ENCODE measurements around the gene TARBP2.

GRCh38 chr12:53500142-53500775 is 824 bp upstream of the TARBP2 start:
- TF ChIP-seq, protein P1, sequence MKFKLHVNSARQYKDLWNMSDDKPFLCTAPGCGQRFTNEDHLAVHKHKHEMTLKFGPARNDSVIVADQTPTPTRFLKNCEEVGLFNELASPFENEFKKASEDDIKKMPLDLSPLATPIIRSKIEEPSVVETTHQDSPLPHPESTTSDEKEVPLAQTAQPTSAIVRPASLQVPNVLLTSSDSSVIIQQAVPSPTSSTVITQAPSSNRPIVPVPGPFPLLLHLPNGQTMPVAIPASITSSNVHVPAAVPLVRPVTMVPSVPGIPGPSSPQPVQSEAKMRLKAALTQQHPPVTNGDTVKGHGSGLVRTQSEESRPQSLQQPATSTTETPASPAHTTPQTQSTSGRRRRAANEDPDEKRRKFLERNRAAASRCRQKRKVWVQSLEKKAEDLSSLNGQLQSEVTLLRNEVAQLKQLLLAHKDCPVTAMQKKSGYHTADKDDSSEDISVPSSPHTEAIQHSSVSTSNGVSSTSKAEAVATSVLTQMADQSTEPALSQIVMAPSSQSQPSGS (tag by site-specific recombination; IDR thresholded peaks at IDR 0.05; ENCODE audit: low read depth) = no peak
- no peak for TF ChIP-seq ZNF274 (IDR thresholded peaks at IDR 0.05; ENCODE audit: low read length)
- TF ChIP-seq ZNF274 (tag by site-specific recombination; IDR thresholded peaks at IDR 0.05; ENCODE audit: borderline replicate concordance) = no peak
- TF ChIP-seq, protein P2, sequence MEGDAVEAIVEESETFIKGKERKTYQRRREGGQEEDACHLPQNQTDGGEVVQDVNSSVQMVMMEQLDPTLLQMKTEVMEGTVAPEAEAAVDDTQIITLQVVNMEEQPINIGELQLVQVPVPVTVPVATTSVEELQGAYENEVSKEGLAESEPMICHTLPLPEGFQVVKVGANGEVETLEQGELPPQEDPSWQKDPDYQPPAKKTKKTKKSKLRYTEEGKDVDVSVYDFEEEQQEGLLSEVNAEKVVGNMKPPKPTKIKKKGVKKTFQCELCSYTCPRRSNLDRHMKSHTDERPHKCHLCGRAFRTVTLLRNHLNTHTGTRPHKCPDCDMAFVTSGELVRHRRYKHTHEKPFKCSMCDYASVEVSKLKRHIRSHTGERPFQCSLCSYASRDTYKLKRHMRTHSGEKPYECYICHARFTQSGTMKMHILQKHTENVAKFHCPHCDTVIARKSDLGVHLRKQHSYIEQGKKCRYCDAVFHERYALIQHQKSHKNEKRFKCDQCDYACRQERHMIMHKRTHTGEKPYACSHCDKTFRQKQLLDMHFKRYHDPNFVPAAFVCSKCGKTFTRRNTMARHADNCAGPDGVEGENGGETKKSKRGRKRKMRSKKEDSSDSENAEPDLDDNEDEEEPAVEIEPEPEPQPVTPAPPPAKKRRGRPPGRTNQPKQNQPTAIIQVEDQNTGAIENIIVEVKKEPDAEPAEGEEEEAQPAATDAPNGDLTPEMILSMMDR (tag by site-specific recombination; IDR thresholded peaks at IDR 0.05) = no peak
- TF ChIP-seq HOXD13 (CRISPR knock-in tag; IDR thresholded peaks at IDR 0.05; ENCODE audit: borderline replicate concordance) = no peak
- no peak for TF ChIP-seq ZNF335 (tag by site-specific recombination; conservative IDR thresholded peaks at IDR 0.05)
- no peak for TF ChIP-seq ZNF174 (tag by site-specific recombination; IDR thresholded peaks at IDR 0.05)
- no peak for TF ChIP-seq ZNF518A (tag by site-specific recombination; conservative IDR thresholded peaks at IDR 0.05; ENCODE audit: low read depth)
- TF ChIP-seq, protein P3, sequence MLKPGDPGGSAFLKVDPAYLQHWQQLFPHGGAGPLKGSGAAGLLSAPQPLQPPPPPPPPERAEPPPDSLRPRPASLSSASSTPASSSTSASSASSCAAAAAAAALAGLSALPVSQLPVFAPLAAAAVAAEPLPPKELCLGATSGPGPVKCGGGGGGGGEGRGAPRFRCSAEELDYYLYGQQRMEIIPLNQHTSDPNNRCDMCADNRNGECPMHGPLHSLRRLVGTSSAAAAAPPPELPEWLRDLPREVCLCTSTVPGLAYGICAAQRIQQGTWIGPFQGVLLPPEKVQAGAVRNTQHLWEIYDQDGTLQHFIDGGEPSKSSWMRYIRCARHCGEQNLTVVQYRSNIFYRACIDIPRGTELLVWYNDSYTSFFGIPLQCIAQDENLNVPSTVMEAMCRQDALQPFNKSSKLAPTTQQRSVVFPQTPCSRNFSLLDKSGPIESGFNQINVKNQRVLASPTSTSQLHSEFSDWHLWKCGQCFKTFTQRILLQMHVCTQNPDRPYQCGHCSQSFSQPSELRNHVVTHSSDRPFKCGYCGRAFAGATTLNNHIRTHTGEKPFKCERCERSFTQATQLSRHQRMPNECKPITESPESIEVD (tag by site-specific recombination; IDR thresholded peaks at IDR 0.05) = no peak
- TF ChIP-seq ZNF76 (tag by site-specific recombination; IDR thresholded peaks at IDR 0.05; ENCODE audit: borderline replicate concordance, low read depth) = no peak
- no peak for TF ChIP-seq GLIS1 (tag by site-specific recombination; IDR thresholded peaks at IDR 0.05)
- TF ChIP-seq ZNF140 (tag by site-specific recombination; IDR thresholded peaks at IDR 0.05) = no peak
- TF ChIP-seq ZNF654 (tag by site-specific recombination; IDR thresholded peaks at IDR 0.05; ENCODE audit: low read depth) = no peak
- TF ChIP-seq ZNF843 (tag by site-specific recombination; IDR thresholded peaks at IDR 0.05) = no peak
- no peak for TF ChIP-seq ZNF23 (tag by site-specific recombination; IDR thresholded peaks at IDR 0.05; ENCODE audit: borderline replicate concordance)

Data from HEK293 (cell line).